ENCODE data around the gene SYNGAP1. TPM values are rescaled to one million over a fixed set of nuclear protein-coding genes. Genes with fewer than 3 reads are reported as not detected.
A peak's percentile ranks its signal among the peaks of the same experiment; 100 is the strongest.

Gene SYNGAP1
- total and polyA plus RNA-seq, 9 of the 15 experiments (the other 6 are each of a cell fraction or from before 2014, with no cell fraction given) = 0.01 to 22.8 (median 3.2) TPM

- CTCF ChIA-PET (ENCODE audit: low intra/inter-chr PET ratio) = no interaction called here
- H3K4me2 ChIP-seq (ENCODE audit: insufficient read depth, low read length) = no peak overlapping the region
- intact Hi-C loops (cut with micrococcal nuclease) = loop anchor here (5.0 kb wide), 1 partner anchor 115 kb away; the partner anchor contains the start of gene RGL2
- POLR2A ChIA-PET = interaction anchor here (0.6 to 1.6 kb wide), 4 partner anchors 13 to 135 kb away, joined by 3 to 4 read pairs (median 3); partner anchors contain the start of gene B3GALT4
- WGBS (ENCODE audit: insufficient coverage, low coverage, missing lambda C conversion rate) = 88% methylated on average over 10 of the region's 10 CpGs
- H3K79me2 ChIP-seq (ENCODE audit: control insufficient read depth, insufficient read depth, low read length) = peaks cover 48% of the 10 kb centered on the region
- in situ Hi-C loops (cut with MboI) = no loop called here
- H3K9me3 ChIP-seq (replicated peaks; ENCODE audit: control insufficient read depth, insufficient read depth, low read depth, low read length) = no peaks in the 10 kb centered on the region
- H3K4me1 ChIP-seq (replicated peaks in 1 of 2; ENCODE audit: control insufficient read depth in 2 of 2, insufficient read depth in 2 of 2, low read length in 2 of 2) = peaks cover 26 to 34% of the 10 kb centered on the region in 2 experiments; a peak in 4 of 5 replicates
- no peak overlapping the region for H2AFZ ChIP-seq (ENCODE audit: low read depth, low read length)
- ATAC-seq (no peak), FAIRE-seq (no peak), DNase-seq (ENCODE audit: extremely low read depth in 1 of 4, low spot score in 3 of 4) (no peak)
- H4K20me1 ChIP-seq (replicated peaks; ENCODE audit: control insufficient read depth, insufficient read depth, low read length) = peaks cover 5% of the 10 kb centered on the region
- no peak overlapping the region for H3K4me3 ChIP-seq
- H3K36me3 ChIP-seq (ENCODE audit: control insufficient read depth, insufficient read depth, low read length) = peaks cover 70% of the 10 kb centered on the region
- H3K9ac ChIP-seq (ENCODE audit: insufficient read depth in 1 of 2, low read depth in 2 of 2, low read length in 2 of 2) = peak overlapping the region in 1 of 2 experiments; percentile 62; a peak in 1 of 4 replicates
- TSS peak; percentile 24 for BruUV-seq (replicated peaks)
- no peaks in the 10 kb centered on the region for H3K27me3 ChIP-seq (ENCODE audit: control insufficient read depth in 2 of 2, insufficient read depth in 2 of 2, low read length in 2 of 2)
- H3K9me1 ChIP-seq (ENCODE audit: control insufficient read depth, insufficient read depth, low read length) = no peaks in the 10 kb centered on the region
- H3K27ac ChIP-seq (ENCODE audit: extremely low read depth, low read depth, low read length) = no peak overlapping the region
- TF ChIP-seq NBN (IDR thresholded peaks at IDR 0.05; ENCODE audit: low read depth) (no peak), TCF15 (CRISPR knock-in tag; IDR thresholded peaks at IDR 0.05) (no peak), RERE (CRISPR knock-in tag; IDR thresholded peaks at IDR 0.05; ENCODE audit: borderline replicate concordance) (0 out of 2 replicates have a peak, but pooled peaks have one; percentile 60), ZFX (CRISPR knock-in tag; IDR thresholded peaks at IDR 0.05) (no peak), TGIF2 (CRISPR knock-in tag; IDR thresholded peaks at IDR 0.05) (0 out of 2 replicates have a peak, but pooled peaks have one; percentile 46), ZNF324 (CRISPR knock-in tag; IDR thresholded peaks at IDR 0.05) (no peak), FOXP1 (CRISPR knock-in tag; IDR thresholded peaks at IDR 0.05) (0 out of 2 replicates have a peak, but pooled peaks have one; percentile 58), SIRT6 (IDR thresholded peaks at IDR 0.05; ENCODE audit: low read depth, low read length) (no peak), ZNF41 (CRISPR knock-in tag; conservative IDR thresholded peaks at IDR 0.05) (no peak), ZFP1 (CRISPR knock-in tag; IDR thresholded peaks at IDR 0.05) (no peak), PML (IDR thresholded peaks at IDR 0.05; ENCODE audit: low read length) (no peak), ZNF384 (IDR thresholded peaks at IDR 0.05; ENCODE audit: low read depth, low read length) (no peak), KLF6 (CRISPR knock-in tag; IDR thresholded peaks at IDR 0.05; ENCODE audit: borderline replicate concordance) (no peak), ZBTB1 (CRISPR knock-in tag; IDR thresholded peaks at IDR 0.05; ENCODE audit: borderline replicate concordance, low read depth) (0 out of 2 replicates have a peak, but pooled peaks have one; percentile 37), RBM15 (IDR thresholded peaks at IDR 0.05; ENCODE audit: insufficient read depth, low read length) (no peak), PHTF2 (CRISPR knock-in tag; IDR thresholded peaks at IDR 0.05) (no peak)
Observed at GRCh38 chr6:33412140-33413009, 7.5 kb upstream of the SYNGAP1 start.
